K562 (cell line): ENCODE data around the gene KLF4.

ENCODE experiments used
- BMI1 ChIP-seq: fragments of 150-350 bp; IDR thresholded peaks from 2 replicates; pipeline ENCODE4 v1.6.1; 2014; ENCODE audit warnings: low read length
- CTCF ChIP-seq, 3 experiments: IDR thresholded peaks in 2 of 3; conservative IDR thresholded peaks in 1 of 3; 2 replicates each; pipeline ENCODE4 v1.5.1; 2011 to 2012; ENCODE audit warnings: low read length in 3 of 3, mild to moderate bottlenecking in 3 of 3, control low read depth in 2 of 3, improper control_type of control experiment in 1 of 3, inconsistent platforms in 1 of 3, low read depth in 1 of 3, mixed read lengths in 1 of 3, moderate library complexity in 1 of 3; ENCODE audit not compliant: insufficient read depth in 2 of 3
- FOS ChIP-seq: IDR thresholded peaks from 3 replicates; pipeline ENCODE4 v1.6.1; 2011; ENCODE audit not compliant: insufficient read length; ENCODE audit errors: extremely low read depth
- JUN ChIP-seq, 2 experiments: sonication (generic) in 1 of 2; formaldehyde crosslinking in 1 of 2; IDR thresholded peaks; 2 replicates each; pipeline versions ENCODE4 v1.6.1 to v1.8.0; 2012 to 2022; ENCODE audit warnings: borderline replicate concordance in 2 of 2, mild to moderate bottlenecking in 2 of 2, improper control_type of control experiment in 1 of 2, low read depth in 1 of 2, low read length in 1 of 2, missing genetic modification reagents in 1 of 2
- MXI1 ChIP-seq: IDR thresholded peaks from 2 replicates; pipeline ENCODE4 v1.6.1; 2011; ENCODE audit warnings: low read depth, mild to moderate bottlenecking, improper control_type of control experiment, low read length
- POLR2AphosphoS5 ChIP-seq: IDR thresholded peaks from 2 replicates; pipeline ENCODE4 v1.6.1; 2011; ENCODE audit warnings: mild to moderate bottlenecking, low read depth, low read length, moderate library complexity; ENCODE audit not compliant: control insufficient read depth, insufficient read depth
- RFX5 ChIP-seq: IDR thresholded peaks from 2 replicates; pipeline ENCODE4 v1.6.1; 2011; ENCODE audit warnings: low read depth, mild to moderate bottlenecking, improper control_type of control experiment, low read length
- SMAD1 ChIP-seq: fragments of 150-350 bp; IDR thresholded peaks from 2 replicates; pipeline ENCODE4 v1.6.1; 2014; ENCODE audit warnings: low read length, low read depth; ENCODE audit not compliant: partially characterized antibody
- YY1 ChIP-seq, 3 experiments: IDR thresholded peaks; 2 replicates each; pipeline ENCODE4 v1.6.1; 2011; ENCODE audit warnings: low read length in 2 of 3, mild to moderate bottlenecking in 2 of 3, moderate library complexity in 2 of 3, borderline replicate concordance in 1 of 3, control low read depth in 1 of 3, low read depth in 1 of 3; ENCODE audit not compliant: insufficient read depth in 3 of 3, insufficient replicate concordance in 2 of 3, control insufficient read depth in 1 of 3, insufficient read length in 1 of 3; ENCODE audit errors: extremely low read depth in 1 of 3
- ZC3H8 ChIP-seq: fragments of 450-650 bp; IDR thresholded peaks from 2 replicates; pipeline ENCODE4 v1.6.1; 2017
- ZNF449 ChIP-seq: fragments of 250-450 bp; sonication (Bioruptor Pico); IDR thresholded peaks from 2 replicates; pipeline ENCODE4 v1.8.0; 2022; ENCODE audit warnings: moderate library complexity, mild to moderate bottlenecking, inconsistent platforms

GRCh38 chr9:107487521-107488374, 1.8 kb downstream of the KLF4 start:
- TF ChIP-seq SMAD1 (no peak), ZNF449 (no peak), BMI1 (no peak), CTCF (IDR thresholded peaks at IDR 0.05 in 2 of 3, conservative IDR thresholded peaks at IDR 0.05 in 1 of 3; ENCODE audit: insufficient read depth in 2 of 3, low read depth in 1 of 3, low read length in 3 of 3) (no peak), FOS (no peak), RFX5 (no peak), YY1 (IDR thresholded peaks at IDR 0.05; ENCODE audit: borderline replicate concordance in 1 of 3, control insufficient read depth in 1 of 3, extremely low read depth in 1 of 3, insufficient read depth in 3 of 3, insufficient read length in 1 of 3, insufficient replicate concordance in 2 of 3, low read depth in 1 of 3, low read length in 2 of 3) (no peak), ZC3H8 (no peak), POLR2AphosphoS5 (no peak), JUN (IDR thresholded peaks at IDR 0.05; ENCODE audit: borderline replicate concordance, low read depth, low read length) (no peak), JUN (CRISPR knock-in tag; IDR thresholded peaks at IDR 0.05; ENCODE audit: borderline replicate concordance) (no peak), MXI1 (no peak)
